H1 (cell line): Measurements from ENCODE around the gene YPEL2. TPM values are rescaled to one million over a fixed set of nuclear protein-coding genes. Genes with fewer than 3 reads are reported as not detected.

Source experiments
- CTCF ChIA-PET: fragments of 300-600 bp; sonication (Branson Sonifier 250); formaldehyde crosslinking; loops from one replicate; lab custom pipeline; 2021; ENCODE audit not compliant: partially characterized antibody; lab: Charles Lee
- POLR2A ChIA-PET: fragments of 300-600 bp; sonication (Branson Sonifier 250); formaldehyde crosslinking; loops from one replicate; lab custom pipeline; 2021; ENCODE audit warnings: inconsistent platforms; ENCODE audit not compliant: partially characterized antibody; lab: Charles Lee
- DNase-seq, 2 experiments: peaks; one replicate each; pipeline versions ENCODE4 v3.0.0 to v3.0.0-alpha.2; 2010 to 2022; ENCODE audit warnings: low spot score in 2 of 2, low read depth in 1 of 2, mixed read lengths in 1 of 2
- FAIRE-seq: peaks from 2 replicates; lab custom pipeline; 2011; peaks lifted over from hg19 to GRCh38; lab: Jason Lieb, UNC
- H2AFZ ChIP-seq: 2 replicates; pipeline ENCODE4 v1.8.1; 2012; ENCODE audit warnings: low read length, inconsistent platforms
- H2AK5ac ChIP-seq: 2 replicates; pipeline ENCODE4 v1.6.1; 2013; ENCODE audit warnings: low read depth, low read length
- H2BK120ac ChIP-seq: replicated peaks from 2 replicates; pipeline ENCODE3; 2013; ENCODE audit warnings: low read depth, low read length, inconsistent platforms
- H2BK12ac ChIP-seq: 2 replicates; pipeline ENCODE4 v1.6.1; 2013; ENCODE audit warnings: low read depth, low read length
- H2BK15ac ChIP-seq: 2 replicates; pipeline ENCODE4 v1.6.1; 2013; ENCODE audit warnings: low read length
- H2BK20ac ChIP-seq: 2 replicates; pipeline ENCODE4 v1.6.1; 2013; ENCODE audit warnings: low read length
- H2BK5ac ChIP-seq: 2 replicates; pipeline ENCODE4 v1.6.1; 2013; ENCODE audit warnings: low read depth, low read length
- H3K14ac ChIP-seq: 2 replicates; pipeline ENCODE4 v1.6.1; 2013; ENCODE audit warnings: inconsistent platforms; ENCODE audit not compliant: insufficient read length
- H3K18ac ChIP-seq: 2 replicates; pipeline ENCODE4 v1.6.1; 2013; ENCODE audit warnings: low read length; ENCODE audit errors: extremely low read depth
- H3K23ac ChIP-seq: 2 replicates; pipeline ENCODE4 v1.6.1; 2013; ENCODE audit warnings: inconsistent platforms; ENCODE audit not compliant: insufficient read length
- H3K23me2 ChIP-seq: 2 replicates; pipeline ENCODE4 v1.6.1; 2013; ENCODE audit warnings: low read depth, low read length
- H3K27ac ChIP-seq: 2 replicates; pipeline ENCODE4 v1.6.1; 2011; ENCODE audit warnings: low read depth, low read length, inconsistent platforms
- H3K27me3 ChIP-seq, 4 experiments: replicated peaks in 1 of 4; 1 replicate in 1 of 4; 2 replicates in 3 of 4; pipeline versions ENCODE4 v1.6.1 to v1.8.1; 2011 to 2013; ENCODE audit warnings: low read length in 3 of 4, mild to moderate bottlenecking in 3 of 4, inconsistent platforms in 2 of 4, mixed read lengths in 2 of 4, moderate library complexity in 1 of 4; ENCODE audit not compliant: control insufficient read depth in 3 of 4, insufficient read depth in 3 of 4; ENCODE audit errors: extremely low read depth in 1 of 4
- H3K36me3 ChIP-seq, 4 experiments: 2 replicates each; pipeline versions ENCODE4 v1.6.1 to v1.8.1; 2011 to 2013; ENCODE audit warnings: mild to moderate bottlenecking in 4 of 4, low read length in 3 of 4, moderate library complexity in 2 of 4, control low read depth in 1 of 4, inconsistent platforms in 1 of 4; ENCODE audit not compliant: insufficient read depth in 4 of 4, control insufficient read depth in 2 of 4
- H3K4ac ChIP-seq: replicated peaks from 2 replicates; pipeline ENCODE3; 2013; ENCODE audit warnings: low read length, low read depth, mixed read lengths, inconsistent platforms; ENCODE audit not compliant: insufficient read length
- H3K4me1 ChIP-seq, 4 experiments: replicated peaks in 1 of 4; 1 replicate in 1 of 4; 2 replicates in 3 of 4; pipeline versions ENCODE4 v1.6.1 to v1.8.1; 2011 to 2013; ENCODE audit warnings: low read length in 3 of 4, inconsistent platforms in 2 of 4, mixed read lengths in 1 of 4; ENCODE audit not compliant: insufficient read depth in 4 of 4, control insufficient read depth in 3 of 4
- H3K4me2 ChIP-seq, 2 experiments: 2 replicates each; pipeline versions ENCODE4 v1.6.1 to v1.8.1; 2011 to 2013; ENCODE audit warnings: low read depth in 2 of 2, low read length in 2 of 2, control low read depth in 1 of 2, inconsistent platforms in 1 of 2, mild to moderate bottlenecking in 1 of 2; ENCODE audit not compliant: insufficient read depth in 1 of 2
- H3K4me3 ChIP-seq, 4 experiments: fragments of 200-600, 300-600 bp in 1 of 4; sonication (generic), shearing (Covaris generic), sonication (Bioruptor Twin) in 1 of 4; 2 replicates each; pipeline versions ENCODE4 v1.5.1 to v1.8.1; 2011 to 2016; ENCODE audit warnings: low read length in 4 of 4, low read depth in 3 of 4, control low read depth in 2 of 4, inconsistent platforms in 2 of 4, mild to moderate bottlenecking in 2 of 4, mixed read lengths in 1 of 4, moderate library complexity in 1 of 4; ENCODE audit not compliant: insufficient read depth in 2 of 4; ENCODE audit errors: extremely low read depth in 1 of 4
- H3K56ac ChIP-seq: replicated peaks from 2 replicates; pipeline ENCODE3; 2013; ENCODE audit warnings: low read depth, mild to moderate bottlenecking, mixed read lengths, low read length, inconsistent platforms; ENCODE audit not compliant: insufficient read length
- H3K79me1 ChIP-seq: 2 replicates; pipeline ENCODE4 v1.6.1; 2013; ENCODE audit warnings: low read depth, low read length, control low read depth
- H3K79me2 ChIP-seq, 2 experiments: 2 replicates each; pipeline versions ENCODE4 v1.6.1 to v1.8.1; 2012 to 2013; ENCODE audit warnings: low read length in 2 of 2, mild to moderate bottlenecking in 2 of 2, inconsistent platforms in 1 of 2; ENCODE audit not compliant: insufficient read depth in 2 of 2, control insufficient read depth in 1 of 2
- H3K9ac ChIP-seq, 4 experiments: replicated peaks in 1 of 4; 1 replicate in 1 of 4; 2 replicates in 3 of 4; pipeline versions ENCODE4 v1.6.1 to v1.8.1; 2011 to 2013; ENCODE audit warnings: low read depth in 3 of 4, low read length in 3 of 4, control low read depth in 2 of 4, mild to moderate bottlenecking in 2 of 4, moderate library complexity in 2 of 4, inconsistent platforms in 1 of 4; ENCODE audit errors: extremely low read depth in 1 of 4
- H3K9me3 ChIP-seq, 2 experiments: 2 replicates each; pipeline versions ENCODE4 v1.6.1 to v1.8.1; 2012 to 2013; ENCODE audit warnings: mild to moderate bottlenecking in 2 of 2, moderate library complexity in 2 of 2, control low read depth in 1 of 2, inconsistent platforms in 1 of 2, low read depth in 1 of 2, low read length in 1 of 2, mixed read lengths in 1 of 2; ENCODE audit not compliant: insufficient read depth in 2 of 2
- H4K20me1 ChIP-seq, 2 experiments: replicated peaks in 1 of 2; 2 replicates each; pipeline versions ENCODE3 to v1.8.1; 2011 to 2013; ENCODE audit warnings: inconsistent platforms in 2 of 2, low read length in 2 of 2, mild to moderate bottlenecking in 1 of 2; ENCODE audit not compliant: insufficient read depth in 2 of 2, control insufficient read depth in 1 of 2
- H4K5ac ChIP-seq: 2 replicates; pipeline ENCODE4 v1.6.1; 2013; ENCODE audit warnings: low read length, low read depth, mixed read lengths, inconsistent platforms; ENCODE audit not compliant: insufficient read length
- H4K8ac ChIP-seq: 2 replicates; pipeline ENCODE4 v1.8.0; 2013; ENCODE audit warnings: mild to moderate bottlenecking, moderate library complexity, low read length, inconsistent platforms; ENCODE audit not compliant: insufficient read depth; ENCODE audit errors: extremely low read depth
- H4K91ac ChIP-seq: replicated peaks from 2 replicates; pipeline ENCODE3; 2013; ENCODE audit warnings: low read length, mixed read lengths, inconsistent platforms; ENCODE audit not compliant: insufficient read length
- CBX5 ChIP-seq: fragments of 300-800, 300-1000 bp; sonication (generic); IDR thresholded peaks from 2 replicates; pipeline ENCODE4 v1.7.1; 2016; ENCODE audit warnings: antibody characterized with exemption, low read length, low read depth
- CEBPB ChIP-seq: IDR thresholded peaks from 2 replicates; pipeline ENCODE4 v1.6.1; 2012; ENCODE audit warnings: low read depth, low read length
- CHD2 ChIP-seq: IDR thresholded peaks from 2 replicates; pipeline ENCODE4 v1.6.1; 2012; ENCODE audit warnings: low read length, improper control_type of control experiment
- FOSL1 ChIP-seq: IDR thresholded peaks from 2 replicates; pipeline ENCODE4 v1.6.1; 2011; ENCODE audit warnings: mild to moderate bottlenecking, low read depth, low read length, moderate library complexity; ENCODE audit not compliant: insufficient read depth
- HDAC6 ChIP-seq: IDR thresholded peaks from one replicate; pipeline ENCODE4 v1.7.1; 2012; ENCODE audit warnings: low read depth, mild to moderate bottlenecking, inconsistent platforms, low read length, moderate library complexity
- KDM1A ChIP-seq: fragments of 200-600, 300-600 bp; sonication (generic); IDR thresholded peaks from 2 replicates; pipeline ENCODE4 v1.7.1; 2016; ENCODE audit warnings: mild to moderate bottlenecking, low read length, borderline replicate concordance
- NANOG ChIP-seq: IDR thresholded peaks from 2 replicates; pipeline ENCODE4 v1.6.1; 2011; ENCODE audit warnings: low read length, low read depth, mild to moderate bottlenecking, inconsistent platforms; ENCODE audit not compliant: insufficient read depth, poor library complexity, severe bottlenecking
- SUZ12 ChIP-seq: fragments of 200-600 bp; sonication (generic); IDR thresholded peaks from 2 replicates; pipeline ENCODE4 v1.6.1; 2012; ENCODE audit warnings: mild to moderate bottlenecking, inconsistent platforms, low read length, moderate library complexity, mixed read lengths
- TEAD4 ChIP-seq: IDR thresholded peaks from 2 replicates; pipeline ENCODE4 v1.6.1; 2012; ENCODE audit warnings: low read depth, low read length, inconsistent platforms, mixed read lengths
- WGBS, 2 experiments: shearing (Covaris generic) in 1 of 2; methylation state at CpG; one replicate each; pipeline versions ENCODE4 v1.1.6 to v1.1.7; 2013 to 2015; ENCODE audit warnings: low lambda C conversion rate in 2 of 2, mixed read lengths in 2 of 2, inconsistent platforms in 1 of 2, low coverage in 1 of 2, missing lambda C conversion rate in 1 of 2; ENCODE audit not compliant: insufficient replicate concordance in 2 of 2, insufficient coverage in 1 of 2, insufficient read length in 1 of 2; ENCODE audit errors: extremely low coverage in 1 of 2, missing lambda C conversion rate in 1 of 2; 5-methylcytosine and 5-hydroxymethylcytosine counted together
- polyA plus RNA-seq, 7 experiments: library from polyadenylated mRNA; depleted of rRNA in 3 of 7; stranded (reverse) in 5 of 7; unstranded in 2 of 7; fragments of >200 nt in 5 of 7; fragments of 200-250 nt in 2 of 7; gene quantifications; 1 replicate in 5 of 7; 2 replicates in 1 of 7; 4 replicates in 1 of 7; pipeline versions ENCODE4 v1.2.1 to v1.2.3, GENCODE V29; 2011 to 2013; ENCODE audit warnings: missing spikeins in 2 of 7, mixed read lengths in 2 of 7
- total RNA-seq: library from RNA; stranded (reverse); fragmentation: NEBNext Ultra II Directional; extraction: Animal tissue kit (Norgen Biotek cat#: 25700); gene quantifications from 2 replicates; pipeline ENCODE4 v1.2.1, GENCODE V29; 2021
- TF ChIP-seq, protein P1 (sequence below): IDR thresholded peaks from 2 replicates; pipeline ENCODE4 v1.6.1; 2011; ENCODE audit warnings: low read depth, mild to moderate bottlenecking, low read length; ENCODE audit not compliant: insufficient read depth

Gene YPEL2
- total and polyA plus RNA-seq, 2 of the 8 experiments (the other 6 are each of a cell fraction or from before 2014, with no cell fraction given): 1.6 to 3.5 TPM

- Histone ChIP-seq H3K9me3 (no peaks in the 10 kb centered on the region), H2BK12ac (no peak overlapping the region), H3K14ac (no peak overlapping the region), H3K4ac (no peak overlapping the region), H2BK5ac (no peak overlapping the region), H2BK20ac (no peak overlapping the region), H2BK15ac (no peak overlapping the region)
- DNase-seq: no peak
- TF ChIP-seq KDM1A (no peak), FOSL1 (no peak), HDAC6 (no peak), SUZ12 (no peak), CBX5 (no peak), CHD2 (no peak), TEAD4 (no peak), NANOG (no peak), CEBPB (no peak)
- TF ChIP-seq, protein P1, sequence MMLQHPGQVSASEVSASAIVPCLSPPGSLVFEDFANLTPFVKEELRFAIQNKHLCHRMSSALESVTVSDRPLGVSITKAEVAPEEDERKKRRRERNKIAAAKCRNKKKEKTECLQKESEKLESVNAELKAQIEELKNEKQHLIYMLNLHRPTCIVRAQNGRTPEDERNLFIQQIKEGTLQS: no peak
- TF ChIP-seq, all 59 proteins: peak for 0
- ChIA-PET POLR2A (no interaction called here), CTCF (interaction anchor here (1.0 kb wide), 1 partner anchor 60 kb away, joined by 4 read pairs; no protein-coding TSS in a partner anchor)
- no peak overlapping the region for H2AFZ ChIP-seq
- no peak overlapping the region for H3K56ac ChIP-seq
- no peak overlapping the region for H4K5ac ChIP-seq
- H4K91ac ChIP-seq: no peak overlapping the region
- H3K79me2 ChIP-seq: no peaks in the 10 kb centered on the region
- H3K23ac ChIP-seq: no peak overlapping the region
- no peak overlapping the region for H3K4me2 ChIP-seq
- H3K36me3 ChIP-seq: no peaks in the 10 kb centered on the region
- no peak overlapping the region for H2BK120ac ChIP-seq
- no peak overlapping the region for H3K18ac ChIP-seq
- H4K20me1 ChIP-seq: no peaks in the 10 kb centered on the region
- H3K4me3 ChIP-seq: no peak overlapping the region
- H3K27ac ChIP-seq: no peak overlapping the region
- peaks cover 0 to 4% (median 2%) of the 10 kb centered on the region in 4 experiments; a peak in 2 of 7 replicates for H3K4me1 ChIP-seq
- H3K23me2 ChIP-seq: no peaks in the 10 kb centered on the region
- H4K8ac ChIP-seq: no peak overlapping the region
- no peak overlapping the region for H2AK5ac ChIP-seq
- WGBS, 2 experiments: 91% methylated on average over 5 of the region's 5 CpGs; no CpG with 5 or more reads in 1 of the 2 experiments
- FAIRE-seq: no peak
- no peaks in the 10 kb centered on the region for H3K79me1 ChIP-seq
- H3K9ac ChIP-seq: no peak overlapping the region
- H3K27me3 ChIP-seq: no peaks in the 10 kb centered on the region
Observed at GRCh38 chr17:59376506-59376905, 45.1 kb downstream of the YPEL2 start.
